Gastrocnemius medialis (tissue), 4 donors: Measurements from ENCODE around the gene SEC23B. TPM values are rescaled to one million over a fixed set of nuclear protein-coding genes. Genes with fewer than 3 reads are reported as not detected.
"Not testable (repeated sequence)": the region's sequence is repeated elsewhere in the genome, so short reads cannot be mapped to it uniquely, and the experiment has no call there.

Source experiments
- ATAC-seq, 2 donors: fragments of 150-250 bp; one replicate each; pipeline ENCODE4 v1.9.1; 2016
- DNase-seq, 2 donors: peaks; one replicate each; pipeline ENCODE4 v3.0.0-alpha.2; 2019
- H3K27ac ChIP-seq, 4 donors: fragments of 200-600 bp; sonication (generic); 1 replicate in 1 of 4; 2 replicates in 3 of 4; pipeline ENCODE4 v1.5.1; 2016 to 2018; ENCODE audit warnings: mild to moderate bottlenecking in 2 of 4, moderate library complexity in 1 of 4
- H3K27me3 ChIP-seq, 3 donors: fragments of 200-600 bp; sonication (generic) in 2 of 3; 1 replicate in 1 of 3; 2 replicates in 2 of 3; pipeline versions ENCODE4 v1.5.1 to v1.6.0; 2016 to 2019; ENCODE audit warnings: mild to moderate bottlenecking in 1 of 3, moderate library complexity in 1 of 3
- H3K36me3 ChIP-seq, 2 donors: fragments of 200-600 bp; sonication (generic) in 1 of 2; one replicate each; pipeline ENCODE4 v1.5.1; 2017 to 2018
- H3K4me1 ChIP-seq, 2 donors: fragments of 200-600 bp; sonication (generic) in 1 of 2; one replicate each; pipeline ENCODE4 v1.5.1; 2016 to 2017; ENCODE audit warnings: mild to moderate bottlenecking in 2 of 2
- H3K4me3 ChIP-seq, 4 donors: fragments of 200-600 bp; sonication (generic) in 3 of 4; 1 replicate in 1 of 4; 2 replicates in 3 of 4; pipeline ENCODE4 v1.5.1; 2016 to 2019; ENCODE audit warnings: mild to moderate bottlenecking in 2 of 4
- H3K9me3 ChIP-seq, 3 donors: fragments of 200-600 bp; sonication (generic) in 2 of 3; 1 replicate in 1 of 3; 2 replicates in 2 of 3; pipeline ENCODE4 v1.5.1; 2016 to 2019
- CTCF ChIP-seq, 5 experiments: fragments of 450-650 bp in 3 of 5; fragments of 200-600 bp in 2 of 5; sonication (generic) in 2 of 5; IDR thresholded peaks in 4 of 5; conservative IDR thresholded peaks in 1 of 5; 1 replicate in 4 of 5; 2 replicates in 1 of 5; pipeline ENCODE4 v1.5.1; 2016 to 2019; ENCODE audit warnings: antibody characterized with exemption in 5 of 5, mild to moderate bottlenecking in 3 of 5, moderate library complexity in 3 of 5
- POLR2A ChIP-seq, 2 donors: fragments of 450-650 bp; IDR thresholded peaks; one replicate each; pipeline ENCODE4 v1.6.1; 2017; ENCODE audit warnings: antibody characterized with exemption in 2 of 2, mild to moderate bottlenecking in 2 of 2, moderate library complexity in 2 of 2
- in situ Hi-C, 4 donors: fragments of 200-750 bp; cut with MboI; loops; one replicate each; pipeline versions ENCODE4 v1.15.0 to v1.8.0; 2017; ENCODE audit warnings: low sequenced_read_pairs in 4 of 4
- intact Hi-C: fragments of 100-400 bp; cut with DNase I; formaldehyde crosslinking; loops from one replicate; pipeline ENCODE4 v1.15.1; 2023; ENCODE audit warnings: low total_unique reads
- total RNA-seq, 4 donors: library from RNA; depleted of rRNA; stranded (reverse); fragments of >200 nt; gene quantifications; one replicate each; pipeline versions ENCODE4 v1.1.0 to v1.2.3, GENCODE V29; 2016

The SEC23B gene
- total RNA-seq, 4 donors from 2014 or later: 7.2 to 10.7 (median 8.1) TPM

DNA sequence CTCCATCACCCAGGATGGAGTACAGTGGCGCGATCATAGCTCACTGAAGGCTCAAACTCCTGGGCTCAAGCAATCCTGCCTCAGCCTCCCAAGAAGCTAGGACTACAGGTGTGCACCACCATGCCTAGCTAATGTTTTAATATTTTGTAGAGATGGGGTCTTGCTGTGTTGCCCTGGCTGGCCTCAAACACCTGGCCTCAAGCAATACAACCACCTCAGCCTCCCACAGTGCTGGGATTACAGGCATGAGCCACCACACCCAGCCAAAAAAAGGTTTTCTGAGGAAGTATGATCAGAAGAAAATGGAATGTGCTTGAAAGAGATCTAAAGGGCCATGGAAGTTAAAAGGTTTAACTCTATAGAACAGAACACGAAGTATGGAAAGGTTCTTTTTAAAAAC, 19.4 kb upstream of the SEC23B start:
- ATAC-seq: no peak
- intact Hi-C loops: no loop called here
- Histone ChIP-seq H3K27ac (no peak overlapping the region), H3K4me1 (no peaks in the 10 kb centered on the region), H3K4me3 (no peak overlapping the region), H3K9me3 (no peaks in the 10 kb centered on the region), H3K36me3 (peaks cover 0 to 58% of the 10 kb centered on the region in 2 donors), H3K27me3 (no peaks in the 10 kb centered on the region)
- in situ Hi-C loops: no loop called here
- DNase-seq: no peak
- TF ChIP-seq CTCF (IDR thresholded peaks at IDR 0.05 in 4 of 5, conservative IDR thresholded peaks at IDR 0.05 in 1 of 5) (no peak), POLR2A (IDR thresholded peaks at IDR 0.05) (no peak)

DNA sequence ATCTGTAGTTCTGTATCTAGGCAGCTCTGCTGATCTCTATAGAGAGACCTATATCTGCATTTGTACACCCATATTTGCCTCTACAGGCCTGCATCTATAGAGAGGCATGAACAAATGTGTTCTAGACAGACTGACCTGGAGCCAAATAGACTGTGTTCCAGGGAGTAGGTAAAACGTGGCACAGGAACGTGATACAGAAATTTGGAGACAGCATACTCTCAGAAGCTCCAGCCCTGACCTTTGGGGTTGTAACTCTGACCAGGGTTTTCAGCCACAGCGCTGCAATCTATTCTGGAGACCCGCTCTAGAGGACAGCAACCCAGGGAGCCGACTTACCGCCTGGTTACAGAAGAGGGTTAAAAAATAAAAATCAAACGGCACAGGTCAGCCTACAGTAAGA, 11.7 kb upstream of the SEC23B start:
- Histone ChIP-seq H3K36me3 (peaks cover 0 to 12% of the 10 kb centered on the region in 2 donors), H3K4me1 (peaks cover 9 to 14% of the 10 kb centered on the region in 2 donors), H3K27ac (no peak overlapping the region), H3K4me3 (peak overlapping the region; percentile 70 to 92 (median 88)), H3K27me3 (no peaks in the 10 kb centered on the region), H3K9me3 (no peaks in the 10 kb centered on the region)
- TF ChIP-seq POLR2A (IDR thresholded peaks at IDR 0.05) (no peak), CTCF (IDR thresholded peaks at IDR 0.05 in 4 of 5, conservative IDR thresholded peaks at IDR 0.05 in 1 of 5) (no peak)
- ATAC-seq (no peak), DNase-seq (no peak)
- intact Hi-C loops (no loop called here), in situ Hi-C loops (no loop called here)

GRCh38 chr20:18496740-18497592, 10.8 kb upstream of the SEC23B start, which contains the start of gene RBBP9:
TSS of gene RBBP9 (minus strand) at chr20:18497225. CDS start at chr20:18497167, 58 bp downstream.
- in situ Hi-C loops: no loop called here
- H3K27me3 ChIP-seq: no peaks in the 10 kb centered on the region
- H3K27ac ChIP-seq: peak within 1 kb of the TSS; percentile 67 to 73 (median 72)
- peak; percentile 69 to 75 for DNase-seq
- no peaks in the 10 kb centered on the region for H3K9me3 ChIP-seq
- peaks cover 9 to 14% of the 10 kb centered on the region in 2 donors for H3K4me1 ChIP-seq
- intact Hi-C loops: loop anchor here (1.0 kb wide), 1 partner anchor 10 kb away; the partner anchor contains the start of gene SEC23B
- peak within 1 kb of the TSS; percentile 70 to 92 (median 88) for H3K4me3 ChIP-seq
- TF ChIP-seq CTCF (IDR thresholded peaks at IDR 0.05 in 4 of 5, conservative IDR thresholded peaks at IDR 0.05 in 1 of 5): no peak
- TF ChIP-seq POLR2A (IDR thresholded peaks at IDR 0.05): no peak
- peaks cover 0 to 7% of the 10 kb centered on the region in 2 donors for H3K36me3 ChIP-seq
- peak; percentile 94 to 97 for ATAC-seq

DNA sequence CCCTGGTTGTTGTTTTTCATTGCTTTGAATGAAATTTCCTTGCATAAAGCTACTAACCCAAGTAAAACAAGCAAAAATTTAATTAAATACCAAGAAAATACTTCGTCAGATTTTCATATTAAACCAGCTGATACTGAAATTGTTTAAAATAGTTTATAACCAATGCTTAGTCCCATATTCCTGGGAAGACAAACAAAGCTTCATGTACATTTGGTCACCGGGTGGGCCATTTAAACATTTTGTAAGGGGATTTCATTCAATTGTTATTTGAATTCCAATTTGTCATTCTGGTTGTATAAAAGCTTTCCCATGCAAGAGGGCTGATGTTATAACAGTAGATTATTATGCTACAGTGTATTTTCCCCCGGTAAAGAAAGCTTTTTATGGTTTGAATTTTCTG, 10.1 kb upstream of the SEC23B start:
- Histone ChIP-seq H3K9me3 (no peaks in the 10 kb centered on the region), H3K36me3 (peaks cover 0 to 4% of the 10 kb centered on the region in 2 donors), H3K27me3 (no peaks in the 10 kb centered on the region), H3K27ac (peak overlapping the region in 3 of 4 donors; percentile 67 to 73 (median 71)), H3K4me1 (peaks cover 9 to 14% of the 10 kb centered on the region in 2 donors), H3K4me3 (peak overlapping the region in 2 of 4 donors; percentile 70 to 90)
- DNase-seq (no peak), ATAC-seq (no peak)
- TF ChIP-seq POLR2A (IDR thresholded peaks at IDR 0.05) (no peak), CTCF (IDR thresholded peaks at IDR 0.05 in 4 of 5, conservative IDR thresholded peaks at IDR 0.05 in 1 of 5) (no peak)
- intact Hi-C loops: loop anchor here (1.0 kb wide), 1 partner anchor 10 kb away; the partner anchor contains the start of gene SEC23B
- in situ Hi-C loops: no loop called here

GRCh38 chr20:18501672-18502071, 6.1 kb upstream of the SEC23B start:
- intact Hi-C loops: loop anchor here (10.0 kb wide), 1 partner anchor 293 kb away; no protein-coding TSS in a partner anchor

More at GRCh38 chr20:18501672-18502071, 6.1 kb upstream of the SEC23B start:
- not testable (repeated sequence) for H3K27ac ChIP-seq, H3K9me3 ChIP-seq, H3K27me3 ChIP-seq, H3K36me3 ChIP-seq, H3K4me1 ChIP-seq, H3K4me3 ChIP-seq, DNase-seq, ATAC-seq
- in situ Hi-C loops: loop anchor here in 1 of 4 donors (25.0 kb wide), 1 partner anchor 539 kb away; the partner anchor contains the start of genes MGME1 and SNX5
